Hepatocyte (in vitro differentiated cells): ENCODE results near the gene DLX5. TPM values are rescaled to one million over a fixed set of nuclear protein-coding genes. Genes with fewer than 3 reads are reported as not detected.

ENCODE experiments used
- DNase-seq: peaks from one replicate; pipeline ENCODE4 v3.0.0-alpha.2; 2016; ENCODE audit warnings: low spot score
- H2AFZ ChIP-seq: fragments of 200-600 bp; sonication (generic); 2 replicates; pipeline ENCODE4 v1.6.0; 2016; ENCODE audit warnings: antibody characterized with exemption, mild to moderate bottlenecking
- H3K27ac ChIP-seq: fragments of 200-600 bp; sonication (generic); 2 replicates; pipeline ENCODE4 v1.5.1; 2016; ENCODE audit warnings: mild to moderate bottlenecking
- H3K27me3 ChIP-seq: fragments of 200-600 bp; sonication (generic); 2 replicates; pipeline ENCODE4 v1.6.1; 2016
- H3K36me3 ChIP-seq: fragments of 200-600 bp; sonication (generic); replicated peaks from 2 replicates; pipeline ENCODE4 v1.5.1; 2016; ENCODE audit warnings: low read depth; ENCODE audit not compliant: insufficient read depth
- H3K4me1 ChIP-seq: fragments of 200-600 bp; sonication (generic); 2 replicates; pipeline ENCODE4 v1.5.1; 2016; ENCODE audit warnings: mild to moderate bottlenecking, moderate library complexity; ENCODE audit not compliant: insufficient read depth
- H3K4me2 ChIP-seq: fragments of 200-600 bp; sonication (generic); 2 replicates; pipeline ENCODE4 v1.6.0; 2016
- H3K4me3 ChIP-seq: fragments of 200-600 bp; sonication (generic); 2 replicates; pipeline ENCODE4 v1.5.1; 2016; ENCODE audit warnings: mild to moderate bottlenecking
- H3K79me2 ChIP-seq: fragments of 200-600 bp; sonication (generic); 2 replicates; pipeline ENCODE4 v1.6.0; 2017; ENCODE audit warnings: mild to moderate bottlenecking
- H3K9me2 ChIP-seq: fragments of 200-600 bp; sonication (generic); replicated peaks from 2 replicates; pipeline ENCODE4 v1.6.0; 2017; ENCODE audit warnings: mild to moderate bottlenecking; ENCODE audit not compliant: insufficient read depth
- H3K9me3 ChIP-seq: fragments of 200-600 bp; sonication (generic); 2 replicates; pipeline ENCODE4 v1.5.1; 2016; ENCODE audit warnings: low read depth, mild to moderate bottlenecking
- H4K20me1 ChIP-seq: fragments of 200-600 bp; sonication (generic); 2 replicates; pipeline ENCODE4 v1.6.0; 2016; ENCODE audit warnings: mild to moderate bottlenecking; ENCODE audit not compliant: insufficient read depth, poor library complexity, severe bottlenecking
- EZH2 ChIP-seq: fragments of 200-600 bp; sonication (generic); IDR thresholded peaks from 2 replicates; pipeline ENCODE4 v1.6.1; 2016; ENCODE audit warnings: antibody characterized with exemption, mild to moderate bottlenecking, borderline replicate concordance
- EZH2phosphoT487 ChIP-seq: fragments of 200-600 bp; sonication (generic); IDR thresholded peaks from one replicate; pipeline ENCODE4 v1.6.1; 2018; ENCODE audit warnings: antibody characterized with exemption, mild to moderate bottlenecking, low read depth, moderate library complexity; ENCODE audit not compliant: unreplicated experiment, severe bottlenecking
- WGBS: methylation state at CpG from one replicate; pipeline ENCODE4 v1.1.6; 2016; ENCODE audit warnings: low lambda C conversion rate; ENCODE audit errors: missing lambda C conversion rate; 5-methylcytosine and 5-hydroxymethylcytosine counted together
- polyA plus RNA-seq: library from polyadenylated mRNA; unstranded; fragments of >200 nt; fragmentation: Nextera tagmentation; extraction: Ambion mirVana; gene quantifications from 2 replicates; pipeline ENCODE4 v1.2.1, GENCODE V29; 2016
- total RNA-seq: library from RNA; depleted of rRNA; stranded (reverse); fragments of >200 nt; gene quantifications from 2 replicates; pipeline ENCODE4 v1.2.3, GENCODE V29; 2014
- TF ChIP-seq, protein P1 (sequence below): fragments of 200-600 bp; sonication (generic); IDR thresholded peaks from 2 replicates; pipeline ENCODE4 v1.5.1; 2016; ENCODE audit warnings: antibody characterized with exemption, mild to moderate bottlenecking; ENCODE audit not compliant: poor library complexity

Gene DLX5
- total and polyA plus RNA-seq, 2 experiments from 2014 or later: 5.0 to 22.1 TPM

DNA sequence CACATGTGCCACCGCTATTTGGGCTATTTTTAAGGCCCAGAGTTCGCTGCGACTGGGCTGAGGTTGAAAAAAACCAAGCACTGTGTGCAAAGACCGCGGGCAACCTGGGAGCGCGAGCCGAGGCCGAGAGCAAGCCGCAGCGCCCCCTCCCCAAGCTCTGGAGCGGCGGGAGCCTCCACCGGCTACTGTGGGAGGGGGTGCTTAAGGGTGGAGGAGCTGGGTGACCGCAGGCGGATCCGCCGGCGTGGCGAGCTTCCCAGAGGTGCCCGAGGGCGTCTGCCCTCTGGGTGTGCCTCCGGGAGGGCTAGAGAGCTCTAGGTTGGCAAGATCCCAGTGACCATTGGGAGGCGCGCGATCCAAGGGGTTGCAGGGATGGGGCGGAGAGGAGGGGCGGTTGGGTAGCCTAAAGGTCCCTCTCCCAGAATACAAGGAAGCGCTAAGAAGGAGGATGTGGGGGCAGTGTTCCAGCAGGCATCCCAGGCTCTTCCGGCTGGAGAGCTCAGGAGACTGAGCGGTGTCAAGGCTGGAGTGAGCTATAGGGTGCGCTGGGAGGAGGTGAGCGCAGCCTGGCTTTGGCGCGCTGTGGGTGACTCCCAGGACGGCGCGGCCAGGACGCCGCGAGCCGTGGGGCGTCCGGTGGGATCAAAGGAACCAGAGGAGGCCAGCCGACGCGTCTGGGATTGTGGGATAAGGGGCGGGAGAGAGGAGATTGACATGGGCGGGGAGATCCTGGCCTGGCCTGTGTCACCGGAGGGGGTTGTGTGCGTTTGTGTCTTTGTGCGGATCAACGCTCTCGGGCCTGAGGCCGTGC lies 8.0 kb downstream of the DLX5 start:
- Histone ChIP-seq H3K4me3 (peak overlapping the region; percentile 25), H3K36me3 (no peaks in the 10 kb centered on the region), H2AFZ (no peak overlapping the region), H3K9me2 (no peaks in the 10 kb centered on the region), H4K20me1 (no peaks in the 10 kb centered on the region), H3K4me1 (peaks cover 5% of the 10 kb centered on the region), H3K4me2 (peak overlapping the region; percentile 72), H3K27ac (peak overlapping the region; percentile 95), H3K9me3 (no peaks in the 10 kb centered on the region), H3K79me2 (peaks cover 28% of the 10 kb centered on the region), H3K27me3 (peaks cover 97% of the 10 kb centered on the region)
- no peak for TF ChIP-seq EZH2phosphoT487
- no peak for TF ChIP-seq EZH2
- TF ChIP-seq, protein P1, sequence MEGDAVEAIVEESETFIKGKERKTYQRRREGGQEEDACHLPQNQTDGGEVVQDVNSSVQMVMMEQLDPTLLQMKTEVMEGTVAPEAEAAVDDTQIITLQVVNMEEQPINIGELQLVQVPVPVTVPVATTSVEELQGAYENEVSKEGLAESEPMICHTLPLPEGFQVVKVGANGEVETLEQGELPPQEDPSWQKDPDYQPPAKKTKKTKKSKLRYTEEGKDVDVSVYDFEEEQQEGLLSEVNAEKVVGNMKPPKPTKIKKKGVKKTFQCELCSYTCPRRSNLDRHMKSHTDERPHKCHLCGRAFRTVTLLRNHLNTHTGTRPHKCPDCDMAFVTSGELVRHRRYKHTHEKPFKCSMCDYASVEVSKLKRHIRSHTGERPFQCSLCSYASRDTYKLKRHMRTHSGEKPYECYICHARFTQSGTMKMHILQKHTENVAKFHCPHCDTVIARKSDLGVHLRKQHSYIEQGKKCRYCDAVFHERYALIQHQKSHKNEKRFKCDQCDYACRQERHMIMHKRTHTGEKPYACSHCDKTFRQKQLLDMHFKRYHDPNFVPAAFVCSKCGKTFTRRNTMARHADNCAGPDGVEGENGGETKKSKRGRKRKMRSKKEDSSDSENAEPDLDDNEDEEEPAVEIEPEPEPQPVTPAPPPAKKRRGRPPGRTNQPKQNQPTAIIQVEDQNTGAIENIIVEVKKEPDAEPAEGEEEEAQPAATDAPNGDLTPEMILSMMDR: no peak
- under 1% methylated on average over 47 of the region's 55 CpGs for WGBS
- DNase-seq: peak; percentile 61

DNA sequence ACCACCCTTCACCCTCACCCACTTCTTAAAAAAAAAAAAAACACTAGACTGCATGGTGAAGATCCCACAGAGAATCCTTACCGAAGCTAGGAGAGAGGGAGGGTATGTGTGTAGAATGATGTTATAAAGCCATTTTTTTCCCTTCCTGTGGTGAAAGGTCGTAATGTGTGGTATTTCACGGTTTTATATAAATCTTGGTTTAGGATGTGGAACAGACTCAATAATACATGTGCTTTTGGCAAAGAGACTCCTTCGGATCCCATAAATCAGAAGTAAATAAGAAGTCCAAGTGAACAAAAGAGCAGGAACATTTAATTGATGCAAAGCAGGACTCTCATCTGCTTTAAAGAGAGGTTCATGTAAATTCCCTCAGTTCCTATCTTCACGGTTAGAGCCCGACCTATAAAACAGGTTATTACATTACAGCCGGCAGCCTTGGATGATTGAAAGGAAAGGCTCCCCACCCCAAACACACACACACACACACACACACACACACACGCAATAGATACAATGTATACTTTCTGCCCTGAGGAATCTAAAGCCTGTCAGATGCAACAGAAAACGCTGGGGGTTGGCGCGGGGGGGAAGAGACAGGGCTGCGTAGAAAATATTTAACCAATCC lies 8.8 kb downstream of the DLX5 start:
- H3K4me3 ChIP-seq: no peak overlapping the region
- TF ChIP-seq EZH2phosphoT487 (no peak), EZH2 (no peak)
- TF ChIP-seq, protein P1: no peak
- no peak overlapping the region for H2AFZ ChIP-seq
- peaks cover 24% of the 10 kb centered on the region for H3K79me2 ChIP-seq
- H3K36me3 ChIP-seq: no peaks in the 10 kb centered on the region
- 10% methylated on average over 12 of the region's 12 CpGs for WGBS
- H3K4me2 ChIP-seq: peak overlapping the region; percentile 72
- H3K9me3 ChIP-seq: no peaks in the 10 kb centered on the region
- no peaks in the 10 kb centered on the region for H3K4me1 ChIP-seq
- peaks cover 97% of the 10 kb centered on the region for H3K27me3 ChIP-seq
- no peaks in the 10 kb centered on the region for H3K9me2 ChIP-seq
- DNase-seq: no peak
- H3K27ac ChIP-seq: peak overlapping the region; percentile 95
- H4K20me1 ChIP-seq: no peaks in the 10 kb centered on the region

DNA sequence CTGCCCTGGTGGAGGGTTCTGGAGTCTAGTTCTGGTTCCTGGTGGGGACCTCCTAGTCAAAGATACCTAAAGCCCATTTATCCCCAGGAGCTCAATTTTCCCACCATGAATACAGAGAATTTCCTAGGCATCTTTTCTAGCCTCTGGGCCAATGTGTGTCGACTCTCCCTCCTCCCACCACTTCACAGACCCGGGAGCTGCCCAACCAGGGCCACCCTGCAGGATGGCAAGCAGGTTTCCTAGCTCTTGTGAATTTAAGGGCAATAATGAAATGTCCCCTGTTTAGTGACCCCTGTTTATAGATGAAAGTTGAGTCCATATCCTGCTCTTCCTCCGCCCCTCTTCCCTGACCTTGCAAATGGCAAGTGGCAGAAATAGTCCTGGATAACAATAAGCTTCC lies 9.4 kb downstream of the DLX5 start:
- Histone ChIP-seq H3K79me2 (peaks cover 20% of the 10 kb centered on the region), H3K4me2 (peak overlapping the region; percentile 72)
- DNase-seq: no peak

More for the DNA sequence above, 9.4 kb downstream of the DLX5 start:
- Histone ChIP-seq H4K20me1 (no peaks in the 10 kb centered on the region), H3K36me3 (no peaks in the 10 kb centered on the region), H3K27ac (peak overlapping the region; percentile 63), H2AFZ (no peak overlapping the region), H3K27me3 (peaks cover 97% of the 10 kb centered on the region), H3K4me3 (no peak overlapping the region), H3K4me1 (no peaks in the 10 kb centered on the region), H3K9me2 (no peaks in the 10 kb centered on the region), H3K9me3 (no peaks in the 10 kb centered on the region)
- TF ChIP-seq, protein P1: no peak
- TF ChIP-seq EZH2phosphoT487 (no peak), EZH2 (no peak)
- 32% methylated on average over 3 of the region's 3 CpGs for WGBS
